Mesendoderm (in vitro differentiated cells): Measurements from ENCODE around the gene TCP10L.
"Not testable (repeated sequence)": the region's sequence is repeated elsewhere in the genome, so short reads cannot be mapped to it uniquely, and the experiment has no call there.

ENCODE experiments used
- DNase-seq: peaks from one replicate; pipeline ENCODE4 v3.0.0; 2013
- H2AK5ac ChIP-seq: 2 replicates; pipeline ENCODE4 v1.6.1; 2013; ENCODE audit warnings: low read length, inconsistent platforms
- H2BK120ac ChIP-seq: 2 replicates; pipeline ENCODE4 v1.6.1; 2013; ENCODE audit warnings: low read depth, mild to moderate bottlenecking, low read length, moderate library complexity, mixed read lengths
- H2BK15ac ChIP-seq: replicated peaks from 2 replicates; pipeline ENCODE4 v1.6.1; 2013; ENCODE audit warnings: low read depth, mild to moderate bottlenecking, moderate library complexity
- H2BK5ac ChIP-seq: 2 replicates; pipeline ENCODE4 v1.6.1; 2013; ENCODE audit warnings: low read length, inconsistent platforms
- H3K18ac ChIP-seq: 2 replicates; pipeline ENCODE4 v1.6.1; 2013; ENCODE audit warnings: mild to moderate bottlenecking, low read length, mixed read lengths
- H3K23ac ChIP-seq: one replicate; pipeline ENCODE4 v1.6.1; 2013; ENCODE audit warnings: low read length
- H3K27ac ChIP-seq: 2 replicates; pipeline ENCODE4 v1.5.1; 2013; ENCODE audit warnings: low read depth, mild to moderate bottlenecking, inconsistent platforms, low read length, moderate library complexity
- H3K27me3 ChIP-seq: 2 replicates; pipeline ENCODE4 v1.6.1; 2013; ENCODE audit warnings: low read length, control low read depth, mild to moderate bottlenecking, inconsistent platforms; ENCODE audit not compliant: insufficient read depth, poor library complexity
- H3K36me3 ChIP-seq: 2 replicates; pipeline ENCODE4 v1.6.1; 2013; ENCODE audit warnings: low read length, inconsistent platforms; ENCODE audit not compliant: control insufficient read depth, insufficient read depth
- H3K4ac ChIP-seq: one replicate; pipeline ENCODE4 v1.6.1; 2013; ENCODE audit warnings: low read depth, mild to moderate bottlenecking, low read length, moderate library complexity
- H3K4me1 ChIP-seq: 2 replicates; pipeline ENCODE4 v1.6.1; 2013; ENCODE audit warnings: low read depth, low read length, inconsistent platforms; ENCODE audit not compliant: control insufficient read depth
- H3K4me2 ChIP-seq: 2 replicates; pipeline ENCODE4 v1.6.1; 2013; ENCODE audit warnings: low read length
- H3K4me3 ChIP-seq: 2 replicates; pipeline ENCODE4 v1.5.1; 2013; ENCODE audit warnings: mild to moderate bottlenecking, low read length
- H3K56ac ChIP-seq: one replicate; pipeline ENCODE4 v1.6.1; 2013; ENCODE audit warnings: low read length
- H3K79me1 ChIP-seq: 2 replicates; pipeline ENCODE4 v1.6.1; 2013; ENCODE audit warnings: low read length, inconsistent platforms
- H3K79me2 ChIP-seq: 2 replicates; pipeline ENCODE4 v1.6.1; 2013; ENCODE audit warnings: mild to moderate bottlenecking, low read length; ENCODE audit not compliant: control insufficient read depth, insufficient read depth
- H3K9ac ChIP-seq: 2 replicates; pipeline ENCODE4 v1.6.1; 2013; ENCODE audit warnings: low read length, inconsistent platforms
- H4K5ac ChIP-seq: one replicate; pipeline ENCODE4 v1.6.1; 2013; ENCODE audit warnings: low read length
- H4K8ac ChIP-seq: one replicate; pipeline ENCODE4 v1.6.1; 2013; ENCODE audit warnings: low read depth, mild to moderate bottlenecking, control low read depth, low read length, moderate library complexity
- WGBS: extraction: QIAGEN DNeasy Blood & Tissue Kit; methylation state at CpG from one replicate; pipeline ENCODE4 v1.1.7; 2013; ENCODE audit warnings: low lambda C conversion rate, missing lambda C conversion rate; ENCODE audit not compliant: insufficient coverage; ENCODE audit errors: extremely low coverage; 5-methylcytosine and 5-hydroxymethylcytosine counted together

Gene TCP10L

GRCh38 chr21:32548978-32549377, 36.3 kb downstream of the TCP10L start:
- H2BK15ac ChIP-seq: no peak overlapping the region
- no peak overlapping the region for H2BK120ac ChIP-seq
- no CpG with 5 or more reads among the region's 8 CpGs for WGBS
- H3K18ac ChIP-seq: no peak overlapping the region
- no peaks in the 10 kb centered on the region for H3K79me1 ChIP-seq
- H3K56ac ChIP-seq: no peak overlapping the region
- H3K4me2 ChIP-seq: no peak overlapping the region
- no peak overlapping the region for H3K27ac ChIP-seq
- H3K23ac ChIP-seq: no peak overlapping the region
- DNase-seq: no peak
- H4K5ac ChIP-seq: no peak overlapping the region
- no peak overlapping the region for H2BK5ac ChIP-seq
- H3K79me2 ChIP-seq: no peaks in the 10 kb centered on the region
- no peak overlapping the region for H4K8ac ChIP-seq
- H2AK5ac ChIP-seq: no peak overlapping the region
- H3K9ac ChIP-seq: no peak overlapping the region
- H3K4ac ChIP-seq: no peak overlapping the region
- H3K27me3 ChIP-seq: no peaks in the 10 kb centered on the region
- no peaks in the 10 kb centered on the region for H3K4me1 ChIP-seq
- H3K36me3 ChIP-seq: no peaks in the 10 kb centered on the region
- H3K4me3 ChIP-seq: no peak overlapping the region

- Histone ChIP-seq H2BK15ac (no peak overlapping the region), H4K5ac (no peak overlapping the region), H2AK5ac (no peak overlapping the region), H2BK120ac (no peak overlapping the region), H3K4me3 (no peak overlapping the region), H3K56ac (no peak overlapping the region), H3K4me1 (no peaks in the 10 kb centered on the region), H3K27me3 (no peaks in the 10 kb centered on the region), H3K27ac (no peak overlapping the region), H3K18ac (no peak overlapping the region), H3K9ac (no peak overlapping the region), H3K36me3 (no peaks in the 10 kb centered on the region), H3K4ac (no peak overlapping the region), H2BK5ac (no peak overlapping the region), H3K79me1 (no peaks in the 10 kb centered on the region), H4K8ac (no peak overlapping the region), H3K4me2 (no peak overlapping the region), H3K79me2 (no peaks in the 10 kb centered on the region), H3K23ac (no peak overlapping the region)
- WGBS: no CpG with 5 or more reads among the region's 4 CpGs
- no peak for DNase-seq
Measured at GRCh38 chr21:32547018-32547417, 38.3 kb downstream of the TCP10L start.

- H2AK5ac ChIP-seq: no peak overlapping the region
- no peak overlapping the region for H3K18ac ChIP-seq
- no peaks in the 10 kb centered on the region for H3K36me3 ChIP-seq
- no peaks in the 10 kb centered on the region for H3K4me1 ChIP-seq
- 100% methylated on average over 2 of the region's 6 CpGs for WGBS
- H3K27ac ChIP-seq: no peak overlapping the region
- no peak overlapping the region for H3K56ac ChIP-seq
- H3K4me3 ChIP-seq: no peak overlapping the region
- H3K23ac ChIP-seq: no peak overlapping the region
- no peak overlapping the region for H2BK15ac ChIP-seq
- no peaks in the 10 kb centered on the region for H3K27me3 ChIP-seq
- no peak overlapping the region for H4K8ac ChIP-seq
- no peak overlapping the region for H4K5ac ChIP-seq
- no peak overlapping the region for H2BK120ac ChIP-seq
- H3K9ac ChIP-seq: no peak overlapping the region
- H3K4me2 ChIP-seq: no peak overlapping the region
- no peaks in the 10 kb centered on the region for H3K79me2 ChIP-seq
- H3K79me1 ChIP-seq: no peaks in the 10 kb centered on the region
- no peak overlapping the region for H2BK5ac ChIP-seq
- DNase-seq: no peak
- no peak overlapping the region for H3K4ac ChIP-seq
Measured at GRCh38 chr21:32545948-32546441, 39.3 kb downstream of the TCP10L start.

- WGBS: no CpG with 5 or more reads among the region's 4 CpGs
- Histone ChIP-seq H3K79me2 (no peaks in the 10 kb centered on the region), H3K4me1 (no peaks in the 10 kb centered on the region), H2AK5ac (no peak overlapping the region), H2BK120ac (no peak overlapping the region), H4K5ac (no peak overlapping the region), H3K4me2 (no peak overlapping the region), H3K4me3 (no peak overlapping the region), H4K8ac (no peak overlapping the region), H3K27ac (no peak overlapping the region), H2BK5ac (no peak overlapping the region), H3K79me1 (no peaks in the 10 kb centered on the region), H3K23ac (no peak overlapping the region), H2BK15ac (no peak overlapping the region), H3K9ac (no peak overlapping the region), H3K56ac (no peak overlapping the region), H3K36me3 (no peaks in the 10 kb centered on the region), H3K18ac (no peak overlapping the region), H3K4ac (no peak overlapping the region), H3K27me3 (no peaks in the 10 kb centered on the region)
- no peak for DNase-seq
Measured at GRCh38 chr21:32544697-32545096, 40.6 kb downstream of the TCP10L start.

GRCh38 chr21:32543975-32544374, 41.3 kb downstream of the TCP10L start:
- H3K27ac ChIP-seq: no peak overlapping the region
- no peak overlapping the region for H2BK15ac ChIP-seq

GRCh38 chr21:32543056-32543455, 42.3 kb downstream of the TCP10L start:
- DNase-seq, H2BK15ac ChIP-seq, H2BK5ac ChIP-seq, H3K56ac ChIP-seq, H2BK120ac ChIP-seq, H3K36me3 ChIP-seq, H3K27ac ChIP-seq, H3K4me3 ChIP-seq, H3K27me3 ChIP-seq, H3K23ac ChIP-seq, H3K4me2 ChIP-seq, H3K4ac ChIP-seq, H3K79me2 ChIP-seq, H3K4me1 ChIP-seq, H3K9ac ChIP-seq, H3K79me1 ChIP-seq, H3K18ac ChIP-seq, H4K5ac ChIP-seq, H4K8ac ChIP-seq, H2AK5ac ChIP-seq: not testable (repeated sequence)
- WGBS: no CpG with 5 or more reads among the region's 2 CpGs

More at GRCh38 chr21:32543975-32544374, 41.3 kb downstream of the TCP10L start:
- Histone ChIP-seq H3K9ac (no peak overlapping the region), H3K4ac (no peak overlapping the region), H3K4me1 (no peaks in the 10 kb centered on the region), H3K36me3 (no peaks in the 10 kb centered on the region), H3K4me3 (no peak overlapping the region), H2AK5ac (no peak overlapping the region), H3K56ac (no peak overlapping the region), H2BK120ac (no peak overlapping the region), H4K8ac (no peak overlapping the region), H3K79me2 (no peaks in the 10 kb centered on the region), H4K5ac (no peak overlapping the region), H3K4me2 (no peak overlapping the region), H2BK5ac (no peak overlapping the region), H3K23ac (no peak overlapping the region), H3K27me3 (no peaks in the 10 kb centered on the region), H3K79me1 (no peaks in the 10 kb centered on the region), H3K18ac (no peak overlapping the region)
- no peak for DNase-seq
- WGBS: no CpG with 5 or more reads among the region's 3 CpGs
